NCI-H146 (cell line): Measurements from ENCODE around the gene ADGRG2.

Source experiments
- DNase-seq: peaks from one replicate; lab custom pipeline; 2025; lab: John Stamatoyannopoulos, UW

The ADGRG2 gene, protein sequence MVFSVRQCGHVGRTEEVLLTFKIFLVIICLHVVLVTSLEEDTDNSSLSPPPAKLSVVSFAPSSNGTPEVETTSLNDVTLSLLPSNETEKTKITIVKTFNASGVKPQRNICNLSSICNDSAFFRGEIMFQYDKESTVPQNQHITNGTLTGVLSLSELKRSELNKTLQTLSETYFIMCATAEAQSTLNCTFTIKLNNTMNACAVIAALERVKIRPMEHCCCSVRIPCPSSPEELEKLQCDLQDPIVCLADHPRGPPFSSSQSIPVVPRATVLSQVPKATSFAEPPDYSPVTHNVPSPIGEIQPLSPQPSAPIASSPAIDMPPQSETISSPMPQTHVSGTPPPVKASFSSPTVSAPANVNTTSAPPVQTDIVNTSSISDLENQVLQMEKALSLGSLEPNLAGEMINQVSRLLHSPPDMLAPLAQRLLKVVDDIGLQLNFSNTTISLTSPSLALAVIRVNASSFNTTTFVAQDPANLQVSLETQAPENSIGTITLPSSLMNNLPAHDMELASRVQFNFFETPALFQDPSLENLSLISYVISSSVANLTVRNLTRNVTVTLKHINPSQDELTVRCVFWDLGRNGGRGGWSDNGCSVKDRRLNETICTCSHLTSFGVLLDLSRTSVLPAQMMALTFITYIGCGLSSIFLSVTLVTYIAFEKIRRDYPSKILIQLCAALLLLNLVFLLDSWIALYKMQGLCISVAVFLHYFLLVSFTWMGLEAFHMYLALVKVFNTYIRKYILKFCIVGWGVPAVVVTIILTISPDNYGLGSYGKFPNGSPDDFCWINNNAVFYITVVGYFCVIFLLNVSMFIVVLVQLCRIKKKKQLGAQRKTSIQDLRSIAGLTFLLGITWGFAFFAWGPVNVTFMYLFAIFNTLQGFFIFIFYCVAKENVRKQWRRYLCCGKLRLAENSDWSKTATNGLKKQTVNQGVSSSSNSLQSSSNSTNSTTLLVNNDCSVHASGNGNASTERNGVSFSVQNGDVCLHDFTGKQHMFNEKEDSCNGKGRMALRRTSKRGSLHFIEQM

DNA sequence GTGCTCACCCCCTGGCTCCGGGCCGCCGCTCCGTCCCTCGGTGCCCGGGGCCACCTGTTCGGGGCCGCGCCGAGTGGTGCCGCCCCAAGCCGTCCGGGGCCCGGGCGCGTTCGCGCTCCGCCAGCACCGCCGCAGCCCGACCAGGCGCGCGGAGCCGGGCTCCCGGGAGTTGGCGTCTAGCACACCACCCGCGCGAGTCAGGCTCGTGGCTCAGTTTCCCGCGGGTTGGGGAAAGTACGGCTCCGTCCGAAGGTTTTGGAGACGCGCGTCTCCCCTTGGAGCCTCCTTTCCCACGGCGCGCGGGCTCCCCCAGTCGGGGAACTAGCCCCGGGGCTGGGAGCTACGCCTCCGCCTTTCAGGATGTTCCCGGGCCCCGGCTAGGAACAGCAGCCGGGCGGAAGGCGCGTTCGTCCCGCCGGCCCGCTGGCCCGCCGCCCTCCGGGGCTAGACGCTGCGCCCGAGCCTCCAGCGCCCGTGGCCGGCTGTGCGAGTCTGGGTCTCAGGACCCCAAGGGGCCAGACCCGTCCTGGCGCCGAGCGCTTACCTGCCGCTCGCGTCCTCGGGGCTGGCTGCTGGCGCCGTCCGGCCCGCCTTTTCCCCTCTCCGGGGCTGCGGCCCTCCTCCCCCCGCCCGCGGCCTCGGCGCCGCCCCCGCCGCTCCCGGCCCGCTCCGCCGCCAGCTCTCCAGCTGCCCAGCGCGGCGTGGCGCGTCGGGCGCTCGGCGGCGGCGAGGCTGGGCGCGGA, at the start of gene ADGRG2:
TSS of gene ADGRG2 (minus strand) at position 571 of the 743 bp plus-strand sequence. CDS start 53,634 bp downstream, outside the sequence.
- peak; percentile 10 for DNase-seq

DNA sequence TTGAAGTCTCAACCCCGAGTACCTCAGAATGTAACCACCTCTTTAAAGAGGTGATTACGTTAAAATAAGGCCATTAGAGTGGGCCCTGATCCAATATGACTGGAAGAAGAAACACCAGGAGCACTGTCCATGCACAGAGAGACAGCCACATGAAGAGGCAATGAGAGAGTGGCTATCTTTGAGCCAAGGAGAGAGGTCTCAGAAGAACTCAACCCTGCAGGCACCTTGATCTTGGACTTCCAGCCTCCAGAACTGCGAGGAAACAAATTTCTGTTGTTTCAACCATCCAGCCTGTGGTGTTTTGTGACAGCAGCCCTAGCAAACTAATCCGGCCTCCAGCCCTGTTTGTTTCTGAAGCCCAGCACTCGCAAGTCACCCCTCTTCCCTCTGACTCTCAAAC, 46.3 kb upstream of the ADGRG2 start:
- DNase-seq = no peak

DNA sequence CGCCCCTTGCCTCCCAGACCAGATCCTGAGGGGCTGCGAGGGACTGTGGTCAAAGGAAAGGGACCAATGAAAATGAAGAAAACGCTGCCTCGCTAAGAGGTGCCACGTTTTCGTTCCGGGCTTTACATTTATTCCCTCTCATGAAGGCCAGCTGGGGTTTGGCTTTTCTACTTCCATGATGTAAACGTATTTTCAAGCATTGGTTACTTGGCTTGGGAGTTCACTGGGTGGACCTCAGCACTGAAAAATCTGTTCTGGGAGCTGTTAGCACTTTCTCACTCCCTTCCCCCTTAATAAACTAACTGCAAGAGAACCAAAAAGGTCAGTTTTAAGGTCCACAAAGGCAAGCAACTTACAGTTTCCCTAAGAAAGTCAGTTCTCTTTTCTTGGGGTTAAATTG, 40.6 kb upstream of the ADGRG2 start:
- no peak for DNase-seq

DNA sequence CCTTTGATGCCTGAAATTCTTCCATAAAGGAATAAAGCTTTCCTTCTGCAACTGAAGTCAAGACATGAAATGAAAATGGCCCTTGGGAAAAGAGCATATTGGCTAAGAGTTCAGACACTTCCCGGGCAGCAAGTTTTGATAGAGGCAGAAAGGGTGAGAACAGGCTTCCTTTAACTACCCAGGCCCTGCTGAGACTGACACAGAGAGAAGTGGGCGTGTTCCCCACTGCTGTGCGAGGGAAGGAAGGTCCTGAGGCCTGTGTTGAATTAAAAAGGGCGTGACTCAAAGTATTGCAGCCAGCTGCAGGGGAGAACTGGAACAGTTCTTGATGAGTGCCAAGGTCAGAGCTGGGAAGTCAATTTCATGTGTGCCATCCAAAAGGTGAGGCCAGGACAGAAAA, 33.9 kb upstream of the ADGRG2 start:
- DNase-seq = no peak

DNA sequence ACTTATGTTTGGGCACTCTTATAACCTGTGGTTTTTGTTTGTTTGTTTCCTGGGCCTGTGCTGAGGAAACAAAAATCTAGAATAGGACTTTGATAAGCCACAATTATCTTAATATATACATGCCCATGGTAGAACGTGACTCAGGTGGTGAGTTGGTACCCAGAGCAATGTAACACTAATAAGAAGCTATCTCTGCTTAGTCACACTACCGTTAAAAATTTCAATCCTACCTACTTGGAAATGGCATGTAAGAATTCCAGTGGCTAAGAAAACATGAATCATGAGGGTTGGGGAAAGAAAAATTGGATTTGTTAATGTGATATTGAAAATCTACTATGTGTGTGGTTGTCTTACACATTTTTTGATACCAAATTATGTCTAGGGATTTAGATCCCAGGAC, 30.5 kb upstream of the ADGRG2 start:
- no peak for DNase-seq

DNA sequence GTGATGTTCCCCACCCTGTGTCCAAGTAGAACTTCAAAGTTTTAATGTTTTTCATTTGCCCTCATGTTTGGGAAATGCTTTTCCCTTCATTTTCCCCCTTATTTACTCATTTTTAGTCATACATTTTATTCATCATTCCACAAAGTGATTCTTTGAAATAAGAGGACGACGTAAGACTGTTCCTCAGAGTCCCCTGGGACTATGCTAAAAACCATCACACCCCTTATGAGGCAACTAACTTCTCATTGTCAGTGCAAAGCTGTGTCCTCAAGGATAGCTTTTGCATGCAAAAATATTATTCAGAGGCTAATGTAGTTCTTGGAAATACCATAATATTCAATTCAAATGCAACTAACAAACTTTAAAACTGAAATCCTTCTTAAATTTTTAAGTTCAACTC, 14.8 kb upstream of the ADGRG2 start:
- DNase-seq = no peak

DNA sequence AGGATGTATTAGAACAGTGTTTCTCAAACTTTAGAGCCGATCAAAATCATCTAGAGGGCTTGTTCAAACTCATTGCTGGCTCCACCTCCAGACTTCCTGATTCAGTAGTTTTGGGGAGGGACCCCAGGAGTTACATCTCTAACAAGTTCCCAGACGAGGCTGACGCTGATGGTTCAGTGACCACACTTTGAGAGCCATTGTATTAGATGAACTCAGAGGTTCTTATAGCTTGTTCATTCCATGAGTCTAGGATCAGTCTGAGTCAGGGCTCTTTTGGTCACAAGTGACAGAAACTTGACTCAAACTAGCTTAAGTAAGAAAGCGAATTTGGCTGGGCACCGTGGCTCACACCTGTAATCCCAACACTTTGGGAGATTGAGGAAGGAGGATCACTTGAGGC, 11.5 kb upstream of the ADGRG2 start:
- no peak for DNase-seq

DNA sequence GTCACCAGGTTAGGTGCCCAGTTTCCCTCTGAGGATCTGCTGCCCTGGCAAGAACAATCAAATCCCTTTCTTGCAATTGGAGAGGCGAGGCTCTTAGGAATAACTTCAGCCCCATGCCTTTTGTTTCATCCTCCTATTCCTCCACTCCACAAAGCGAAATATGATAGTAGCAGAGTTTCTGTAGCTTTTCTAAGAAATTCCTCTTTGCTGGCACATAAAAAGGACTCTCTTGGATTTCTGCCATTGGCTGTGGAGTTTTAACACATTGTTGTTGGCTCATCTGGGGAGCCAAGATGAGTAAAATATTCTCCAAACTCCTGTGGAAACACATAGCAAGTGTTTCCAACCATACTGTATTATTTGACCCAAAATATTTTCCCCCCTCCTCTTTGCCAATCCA, 11.0 kb upstream of the ADGRG2 start:
- DNase-seq = no peak

DNA sequence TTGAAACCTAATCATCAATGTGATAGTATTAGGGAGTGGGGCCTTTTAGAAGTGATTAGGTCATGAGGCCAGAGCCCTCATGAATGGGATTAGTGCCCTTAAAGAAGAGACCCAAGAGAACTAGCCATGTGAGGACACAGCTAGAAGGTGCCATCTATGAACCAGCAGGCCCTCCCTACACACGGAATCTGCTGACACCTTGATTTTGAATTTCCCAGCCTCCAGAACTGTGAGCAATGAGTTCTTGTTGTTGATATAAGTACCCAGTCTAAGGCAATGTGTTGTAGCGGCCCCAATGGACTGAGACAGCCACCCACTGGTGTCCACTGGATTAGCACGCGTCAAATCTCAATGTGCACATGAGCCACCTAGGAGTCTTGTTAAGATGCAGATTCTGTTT, 8.4 kb upstream of the ADGRG2 start:
- no peak for DNase-seq

DNA sequence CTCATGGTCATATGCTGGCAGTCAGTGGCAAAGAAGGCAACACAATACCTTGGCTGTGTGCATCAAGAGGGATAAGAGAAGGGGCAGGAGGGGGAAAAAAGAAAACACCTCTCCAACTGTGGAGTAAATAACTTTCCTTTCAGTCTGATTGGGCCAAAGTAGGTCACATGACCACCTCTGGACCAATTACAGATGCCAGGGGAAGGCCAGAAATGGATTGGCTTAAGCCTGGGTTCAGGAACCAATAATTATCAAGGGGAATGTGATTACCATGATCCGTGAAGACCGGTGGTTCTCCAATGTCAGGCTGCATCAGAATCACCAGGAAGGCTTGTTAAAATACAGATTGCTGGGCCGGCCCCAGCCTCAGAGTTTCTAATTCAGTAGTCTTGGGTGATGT, 7.4 kb upstream of the ADGRG2 start:
- no peak for DNase-seq

DNA sequence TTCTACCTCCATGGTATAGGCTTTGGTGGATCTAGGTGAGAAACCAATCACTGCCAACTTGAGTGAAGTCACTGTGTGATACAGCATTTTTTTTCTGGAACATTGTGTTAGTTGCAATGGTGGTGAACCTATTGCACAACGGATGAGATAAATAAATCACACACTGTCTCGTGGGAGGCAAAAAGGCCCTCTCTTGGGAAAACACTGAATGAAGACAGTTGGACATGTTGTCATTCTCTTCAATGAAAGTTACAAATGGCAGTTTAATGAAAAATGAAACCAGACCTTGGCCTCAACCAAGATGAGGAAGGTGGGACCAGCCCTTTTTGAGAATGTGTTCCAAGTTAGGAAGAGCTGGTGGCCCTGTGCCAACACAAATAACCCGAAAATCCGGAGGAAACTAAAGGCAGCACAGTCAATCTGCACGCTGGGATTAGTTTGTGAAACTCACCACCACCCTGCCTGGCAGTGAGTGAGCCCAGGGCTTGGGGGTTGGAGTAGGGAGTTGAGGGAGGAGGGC, 5.4 kb upstream of the ADGRG2 start:
- no peak for DNase-seq

DNA sequence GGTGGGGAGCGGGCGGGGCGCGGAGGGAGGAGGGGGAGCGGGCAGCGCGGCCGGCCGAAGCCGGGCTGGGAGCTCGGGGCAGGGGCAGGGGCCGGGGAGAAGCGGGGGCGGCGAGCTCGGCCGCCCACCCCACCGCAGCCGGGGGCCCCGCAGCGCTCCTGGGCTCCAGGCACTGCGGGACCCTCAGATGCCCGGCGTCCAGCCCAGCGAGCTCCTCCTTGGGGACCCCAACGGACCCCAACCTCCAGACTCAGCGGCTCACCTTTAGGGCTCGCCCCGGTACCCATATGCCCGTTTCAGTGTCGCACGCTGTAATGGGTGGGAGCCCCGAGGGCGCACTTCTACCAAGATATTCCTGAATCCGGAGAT, 357 bp upstream of the ADGRG2 start:
- no peak for DNase-seq

DNA sequence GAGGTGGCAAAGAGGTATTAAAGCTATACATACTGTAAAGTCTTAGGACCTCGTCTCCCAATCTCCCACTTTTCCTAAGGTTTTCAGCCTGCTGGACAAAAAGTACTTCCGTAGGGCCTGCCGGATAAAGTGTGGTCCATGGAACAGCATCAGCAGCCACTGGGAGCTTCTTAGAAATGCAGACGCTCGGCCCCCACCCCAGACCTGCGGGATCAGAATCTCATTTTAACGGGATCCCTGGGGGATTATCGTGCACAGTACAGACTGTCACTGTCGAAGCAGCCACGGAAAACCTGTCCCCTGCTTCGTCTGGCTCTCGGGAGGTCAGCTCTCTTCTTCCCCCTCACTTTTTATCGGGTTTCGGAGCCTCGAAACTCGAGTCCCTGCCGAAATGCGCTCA, 802 bp downstream of the ADGRG2 start:
- no peak for DNase-seq

DNA sequence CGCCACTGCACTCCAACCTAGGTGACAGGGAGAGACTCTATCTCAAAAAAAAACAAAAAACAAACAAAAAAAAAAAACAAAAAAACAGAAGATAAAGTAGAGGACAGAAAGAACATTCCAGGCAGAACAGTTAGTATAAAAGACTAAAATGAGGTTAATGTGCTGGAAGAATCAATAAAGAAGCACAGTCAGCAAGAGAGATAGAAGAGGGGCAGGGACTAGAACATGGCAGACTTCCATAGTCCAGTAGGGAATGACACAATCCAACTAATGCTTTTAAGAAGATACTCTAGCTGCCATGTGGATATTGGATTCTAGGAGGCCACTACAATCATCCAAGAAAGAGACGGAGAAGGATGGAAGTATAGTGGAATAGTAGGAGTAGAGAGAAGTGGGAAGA, 11.6 kb downstream of the ADGRG2 start:
- no peak for DNase-seq

DNA sequence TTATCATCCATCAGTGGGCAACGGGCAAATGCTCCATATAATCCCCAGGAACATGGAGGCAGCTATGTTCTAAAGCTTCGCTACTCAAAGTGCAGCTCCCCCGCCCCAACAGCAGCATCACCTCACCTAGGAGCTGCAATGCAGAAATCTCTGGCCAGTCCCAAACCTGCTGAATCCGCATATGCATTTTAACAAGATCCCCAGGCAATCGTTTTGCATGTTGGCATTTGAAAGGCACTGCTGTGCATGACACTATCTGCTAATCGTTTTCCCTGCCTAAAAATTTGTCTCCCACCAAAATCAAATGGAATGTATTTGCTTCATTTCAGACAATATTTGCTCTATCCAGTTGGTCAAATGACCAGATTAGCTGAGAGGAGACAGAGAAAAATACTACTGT, 15.2 kb downstream of the ADGRG2 start:
- DNase-seq = no peak

DNA sequence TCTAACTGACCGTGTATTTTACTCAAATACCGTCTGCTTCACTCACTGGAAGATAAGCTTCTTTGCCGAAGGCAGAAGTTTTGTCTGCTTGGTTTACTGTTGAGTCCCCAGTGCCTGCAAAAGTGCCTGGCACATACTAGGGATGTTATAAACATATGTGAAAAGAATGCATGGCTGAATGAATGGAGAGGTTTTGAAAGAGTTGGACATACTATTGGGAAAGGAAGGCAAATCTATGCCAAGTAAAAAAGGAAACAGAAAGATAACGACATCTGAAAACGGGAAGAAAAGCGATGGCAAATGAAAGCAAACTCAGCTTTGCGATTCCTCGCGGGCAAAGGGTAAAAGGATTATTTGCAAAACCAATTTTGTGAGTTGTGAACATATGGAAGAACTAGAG, 21.7 kb downstream of the ADGRG2 start:
- no peak for DNase-seq

DNA sequence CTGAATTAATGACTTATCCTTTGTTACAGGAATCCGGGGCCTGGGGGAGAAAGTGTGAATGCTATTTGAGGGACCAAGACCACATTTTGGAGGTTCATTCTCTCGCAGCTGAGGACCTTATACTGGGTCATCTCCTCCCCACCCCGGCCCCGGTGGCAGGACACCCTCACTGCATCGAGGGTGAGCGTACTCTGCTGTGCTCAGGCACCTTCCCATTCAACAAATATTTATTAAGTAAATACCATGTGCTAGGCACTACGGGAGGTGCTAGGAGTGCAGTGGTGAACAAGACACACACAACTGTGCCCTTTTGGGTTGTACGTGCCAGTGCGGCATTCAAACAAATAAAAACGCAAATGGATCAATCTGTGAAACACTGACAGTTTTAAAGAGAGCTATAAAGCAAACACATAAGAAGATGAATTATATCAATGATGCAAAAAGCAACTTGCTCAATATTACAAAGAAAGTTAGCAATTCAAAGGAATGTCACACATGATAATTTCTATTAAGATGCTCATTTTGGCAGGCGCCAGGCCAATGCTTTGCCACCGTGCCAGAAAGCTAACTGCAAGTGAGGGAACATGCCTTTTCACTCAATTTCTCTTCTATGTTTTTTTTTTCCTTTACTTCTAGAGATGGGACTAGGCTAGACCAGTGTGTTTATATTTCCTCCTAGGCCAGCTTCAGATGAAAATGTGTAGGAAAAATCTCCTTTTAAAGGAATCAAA, 24.6 kb downstream of the ADGRG2 start:
- no peak for DNase-seq

DNA sequence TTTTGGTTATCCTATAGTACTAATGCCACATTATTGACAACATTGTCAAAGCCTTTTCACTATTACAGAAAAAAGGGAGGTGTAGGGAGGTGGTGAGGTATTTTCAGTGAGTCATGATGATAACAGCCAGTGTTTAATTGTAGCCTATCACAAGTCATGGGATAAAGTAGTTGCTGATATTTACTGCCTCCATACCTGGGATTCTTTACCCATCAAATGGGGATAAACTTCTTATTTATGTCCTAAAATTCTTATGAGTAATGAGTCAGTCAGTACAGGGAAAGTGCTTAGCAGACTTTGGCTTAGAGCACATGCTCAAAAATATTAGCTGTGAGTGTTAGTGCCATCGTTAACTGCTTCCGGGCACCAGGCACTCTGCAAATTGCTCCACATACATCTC, 25.7 kb downstream of the ADGRG2 start:
- DNase-seq = no peak

DNA sequence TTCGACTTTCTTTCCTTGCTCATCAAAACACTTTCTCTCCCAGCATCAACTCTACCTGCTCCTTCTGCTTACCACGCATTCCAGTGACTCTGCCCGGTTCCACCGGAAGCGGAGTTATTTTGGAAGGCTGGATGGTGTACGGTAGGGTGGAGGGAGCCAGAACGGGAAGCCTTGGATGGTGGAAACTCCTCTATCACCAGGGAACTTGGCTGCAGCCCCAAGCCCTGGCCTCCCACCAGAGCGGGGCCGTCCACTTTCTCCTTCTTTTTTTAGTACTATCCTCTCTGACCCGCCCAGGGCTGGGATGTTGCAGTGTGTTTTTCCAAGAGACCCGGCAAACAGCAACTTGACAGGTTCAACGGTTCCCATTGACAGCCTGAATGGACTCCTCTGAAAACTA, 27.6 kb downstream of the ADGRG2 start:
- no peak for DNase-seq

DNA sequence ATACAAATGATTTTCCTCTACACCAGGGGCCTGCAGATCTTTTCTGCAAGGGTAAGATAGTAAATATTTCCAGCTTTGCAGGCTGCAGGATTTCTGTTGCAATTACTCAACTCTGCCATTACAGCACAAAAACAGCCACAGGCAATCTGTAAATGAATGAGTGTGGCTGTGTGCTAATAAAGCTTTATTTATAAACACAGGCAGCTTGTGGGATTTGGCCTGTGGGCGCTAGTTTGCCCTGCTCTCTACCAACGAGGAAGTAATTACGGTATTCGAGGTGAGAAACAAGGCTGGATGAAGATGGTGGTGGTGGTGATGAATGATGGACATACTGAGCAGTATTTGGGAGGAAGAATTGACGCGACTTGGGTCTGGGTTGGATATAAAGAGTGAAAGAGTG, 30.7 kb downstream of the ADGRG2 start:
- no peak for DNase-seq

DNA sequence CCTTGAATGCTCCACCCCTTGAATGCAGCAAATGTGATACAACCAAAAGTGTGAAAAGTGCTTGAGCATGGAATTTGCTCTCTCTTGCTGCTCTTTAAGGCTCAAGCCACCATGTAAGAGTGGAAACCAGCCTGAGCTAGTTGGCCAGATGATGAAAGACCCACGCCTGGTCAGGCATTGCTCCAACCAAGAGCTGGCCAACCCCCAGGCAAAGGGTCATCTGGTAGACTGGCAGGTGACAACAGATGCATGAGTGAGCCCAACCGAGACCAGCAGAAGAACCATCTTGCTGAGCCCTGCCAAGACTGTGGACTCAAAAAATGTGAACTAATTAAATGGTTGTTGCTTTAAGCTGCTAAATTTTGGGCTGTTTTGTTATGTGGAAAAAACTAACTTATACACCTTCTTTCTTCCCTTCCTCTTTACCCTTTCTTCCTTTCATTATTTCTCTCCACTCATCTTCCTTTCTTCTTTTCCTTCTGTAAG, 32.7 kb downstream of the ADGRG2 start:
- no peak for DNase-seq
